ENCODE data around the gene SLC12A7. TPM values are rescaled to one million over a fixed set of nuclear protein-coding genes. Genes with fewer than 3 reads are reported as not detected.

The SLC12A7 gene
- total and polyA plus RNA-seq, 2 donors (not counting 1 experiment from before 2014, with no cell fraction given) = 2.9 to 23.9 TPM

DNA sequence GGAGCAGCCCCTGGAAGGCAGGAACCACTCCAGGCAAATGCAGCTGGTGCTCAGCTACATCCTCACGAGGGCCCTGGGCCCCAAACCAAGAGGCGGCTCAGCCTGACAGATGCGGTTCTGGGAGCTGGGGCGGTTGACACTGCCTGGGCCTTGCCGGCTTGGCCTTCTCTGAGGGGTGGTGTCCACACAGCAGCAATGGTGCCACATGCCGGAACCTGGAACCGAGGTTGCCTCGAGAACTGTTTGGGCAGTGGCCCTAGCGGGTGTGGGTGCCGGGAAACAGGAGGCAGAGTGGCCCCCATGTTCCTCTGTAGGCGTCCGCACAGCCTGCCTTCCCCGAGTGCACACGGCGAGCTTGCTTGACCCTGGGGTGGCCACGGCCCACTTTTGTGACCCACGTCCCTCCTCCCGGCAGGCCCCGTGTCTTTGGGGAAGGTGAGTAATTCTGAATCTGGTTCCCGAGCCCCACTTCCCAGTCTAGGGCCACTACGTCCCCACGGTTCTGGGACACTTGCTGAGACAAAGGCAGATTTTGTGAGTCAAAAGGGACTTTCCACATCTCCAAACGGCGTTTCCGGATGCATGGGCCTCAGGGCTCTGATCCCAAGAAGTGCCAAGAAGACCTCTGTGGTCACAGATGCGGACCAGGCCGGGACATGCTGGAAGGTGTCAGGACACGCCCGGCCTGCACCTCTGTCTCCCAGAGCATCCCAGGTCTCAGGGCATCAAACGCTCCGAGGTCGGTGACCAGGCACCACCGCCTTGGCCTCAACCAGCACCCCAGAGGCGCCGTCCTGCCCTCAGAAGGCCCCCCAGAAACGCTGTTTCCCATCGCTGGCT is 27.7 kb upstream of the SLC12A7 start:
- no peak overlapping the region for H3K4me3 ChIP-seq (replicated peaks in 1 of 4; ENCODE audit: control extremely low read depth in 1 of 4, insufficient read depth in 1 of 4, low read depth in 3 of 4, low read length in 4 of 4)
- no peak overlapping the region for H3K9ac ChIP-seq (ENCODE audit: insufficient read depth, low read length)
- no peaks in the 10 kb centered on the region for H3K27me3 ChIP-seq (ENCODE audit: control insufficient read depth, insufficient read depth, low read length)
- TF ChIP-seq EZH2 (IDR thresholded peaks at IDR 0.05; ENCODE audit: low read length, missing control alignments) = no peak
- TF ChIP-seq, protein P1, sequence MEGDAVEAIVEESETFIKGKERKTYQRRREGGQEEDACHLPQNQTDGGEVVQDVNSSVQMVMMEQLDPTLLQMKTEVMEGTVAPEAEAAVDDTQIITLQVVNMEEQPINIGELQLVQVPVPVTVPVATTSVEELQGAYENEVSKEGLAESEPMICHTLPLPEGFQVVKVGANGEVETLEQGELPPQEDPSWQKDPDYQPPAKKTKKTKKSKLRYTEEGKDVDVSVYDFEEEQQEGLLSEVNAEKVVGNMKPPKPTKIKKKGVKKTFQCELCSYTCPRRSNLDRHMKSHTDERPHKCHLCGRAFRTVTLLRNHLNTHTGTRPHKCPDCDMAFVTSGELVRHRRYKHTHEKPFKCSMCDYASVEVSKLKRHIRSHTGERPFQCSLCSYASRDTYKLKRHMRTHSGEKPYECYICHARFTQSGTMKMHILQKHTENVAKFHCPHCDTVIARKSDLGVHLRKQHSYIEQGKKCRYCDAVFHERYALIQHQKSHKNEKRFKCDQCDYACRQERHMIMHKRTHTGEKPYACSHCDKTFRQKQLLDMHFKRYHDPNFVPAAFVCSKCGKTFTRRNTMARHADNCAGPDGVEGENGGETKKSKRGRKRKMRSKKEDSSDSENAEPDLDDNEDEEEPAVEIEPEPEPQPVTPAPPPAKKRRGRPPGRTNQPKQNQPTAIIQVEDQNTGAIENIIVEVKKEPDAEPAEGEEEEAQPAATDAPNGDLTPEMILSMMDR (conservative IDR thresholded peaks at IDR 0.05 in 1 of 2, IDR thresholded peaks at IDR 0.05 in 1 of 2; ENCODE audit: low read depth in 1 of 2, low read length in 2 of 2) = no peak
- no peaks in the 10 kb centered on the region for H3K4me1 ChIP-seq (ENCODE audit: control insufficient read depth, extremely low read depth, insufficient read depth, low read length)
- H2AFZ ChIP-seq (ENCODE audit: low read length) = no peak overlapping the region
- no peak overlapping the region for H3K27ac ChIP-seq (ENCODE audit: insufficient read depth, low read length)
- H3K79me2 ChIP-seq (ENCODE audit: control insufficient read depth, insufficient read depth, low read length) = no peaks in the 10 kb centered on the region
- DNase-seq (ENCODE audit: low read depth in 2 of 2) = no peak
- H3K36me3 ChIP-seq (ENCODE audit: control insufficient read depth, insufficient read depth, low read length) = no peaks in the 10 kb centered on the region
- H3K9me3 ChIP-seq (ENCODE audit: control insufficient read depth, insufficient read depth, low read depth, low read length) = no peaks in the 10 kb centered on the region
- H4K20me1 ChIP-seq (ENCODE audit: control insufficient read depth, extremely low read depth, insufficient read depth, low read length) = no peaks in the 10 kb centered on the region
- H3K4me2 ChIP-seq (ENCODE audit: extremely low read depth, insufficient read depth, low read length) = no peak overlapping the region

DNA sequence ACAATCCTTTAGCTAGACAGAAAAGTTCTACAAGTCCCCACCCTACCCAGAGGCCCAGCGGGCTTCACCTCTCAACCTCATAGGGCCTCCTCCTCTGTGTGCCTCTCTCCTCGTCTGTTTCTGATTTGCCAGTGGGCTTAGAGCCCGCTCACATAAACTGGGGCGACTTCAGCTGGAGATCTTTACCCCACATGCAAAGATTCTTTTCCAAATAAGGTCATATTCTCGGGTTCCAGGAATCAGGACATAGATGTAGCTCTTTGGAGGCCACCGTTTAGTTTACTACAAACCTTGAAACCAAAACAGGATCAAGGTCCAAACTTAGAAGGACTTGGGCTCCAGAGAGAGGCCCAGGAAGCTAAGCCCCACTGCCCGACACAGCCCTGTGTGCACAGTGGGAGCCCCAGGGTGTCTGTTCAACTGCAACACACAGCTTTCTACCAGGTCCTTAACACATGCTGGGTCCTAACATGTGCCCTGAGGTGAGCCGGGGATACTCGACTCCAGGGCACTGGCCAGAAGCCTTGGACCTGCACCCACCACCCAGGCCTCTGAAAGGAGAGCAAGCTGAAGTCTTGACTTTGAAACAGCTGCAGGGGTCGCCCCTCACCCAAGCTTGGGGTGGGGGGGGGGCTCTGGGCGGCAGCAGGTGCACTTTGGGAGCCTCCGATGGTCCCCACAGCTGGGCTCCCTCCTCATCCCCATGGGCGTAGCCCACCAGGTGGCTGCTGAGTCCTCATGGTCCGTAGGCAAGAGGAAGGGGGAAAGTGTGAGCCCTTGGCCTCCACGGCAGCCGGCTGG is 26.8 kb upstream of the SLC12A7 start:
- Histone ChIP-seq H3K4me1 (ENCODE audit: control insufficient read depth, extremely low read depth, insufficient read depth, low read length) (no peaks in the 10 kb centered on the region), H3K79me2 (ENCODE audit: control insufficient read depth, insufficient read depth, low read length) (no peaks in the 10 kb centered on the region), H2AFZ (ENCODE audit: low read length) (no peak overlapping the region), H3K27ac (ENCODE audit: insufficient read depth, low read length) (no peak overlapping the region), H3K27me3 (ENCODE audit: control insufficient read depth, insufficient read depth, low read length) (no peaks in the 10 kb centered on the region), H3K9ac (ENCODE audit: insufficient read depth, low read length) (no peak overlapping the region), H3K4me2 (ENCODE audit: extremely low read depth, insufficient read depth, low read length) (no peak overlapping the region), H3K4me3 (replicated peaks in 1 of 4; ENCODE audit: control extremely low read depth in 1 of 4, insufficient read depth in 1 of 4, low read depth in 3 of 4, low read length in 4 of 4) (no peak overlapping the region), H3K36me3 (ENCODE audit: control insufficient read depth, insufficient read depth, low read length) (no peaks in the 10 kb centered on the region), H4K20me1 (ENCODE audit: control insufficient read depth, extremely low read depth, insufficient read depth, low read length) (no peaks in the 10 kb centered on the region), H3K9me3 (ENCODE audit: control insufficient read depth, insufficient read depth, low read depth, low read length) (no peaks in the 10 kb centered on the region)
- no peak for DNase-seq (ENCODE audit: low read depth in 2 of 2)
- TF ChIP-seq EZH2 (IDR thresholded peaks at IDR 0.05; ENCODE audit: low read length, missing control alignments) = no peak
- TF ChIP-seq, protein P1 (conservative IDR thresholded peaks at IDR 0.05 in 1 of 2, IDR thresholded peaks at IDR 0.05 in 1 of 2; ENCODE audit: low read depth in 1 of 2, low read length in 2 of 2) = no peak
